PC-9 (cell line): ENCODE measurements around the gene CA6.
"Not testable (repeated sequence)": the region's sequence is repeated elsewhere in the genome, so short reads cannot be mapped to it uniquely, and the experiment has no call there.

Experiments used
- EZH2 ChIP-seq: fragments of 200-600 bp; sonication (generic); IDR thresholded peaks from 2 replicates; pipeline ENCODE4 v1.8.0; 2017; ENCODE audit warnings: antibody characterized with exemption, low read depth
- TF ChIP-seq, protein P1 (sequence below): fragments of 200-600 bp; sonication (generic); conservative IDR thresholded peaks from 2 replicates; pipeline ENCODE4 v1.6.1; 2017; ENCODE audit warnings: mixed run types, antibody characterized with exemption, mild to moderate bottlenecking, moderate library complexity

DNA sequence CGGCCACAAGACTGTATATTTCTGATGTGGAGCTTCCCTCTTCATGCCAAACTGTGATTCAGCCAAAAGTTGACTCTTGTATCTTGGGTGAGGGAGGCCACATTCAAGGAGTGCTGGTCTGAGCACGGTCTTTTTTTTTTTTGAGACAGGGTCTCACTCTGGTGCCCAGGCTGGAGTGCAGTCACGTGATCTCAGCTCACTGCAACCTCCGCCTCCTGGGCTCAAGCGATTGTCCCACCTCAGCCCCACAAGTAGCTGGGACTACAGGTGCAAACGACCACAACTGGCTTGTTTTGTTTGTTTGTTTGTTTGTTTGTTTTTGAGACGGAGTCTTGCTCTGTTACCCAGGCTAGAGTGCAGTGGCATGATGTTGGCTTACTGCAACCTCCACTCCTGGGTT, 8.6 kb upstream of the CA6 start:
- not testable (repeated sequence) for TF ChIP-seq EZH2
- TF ChIP-seq, protein P1, sequence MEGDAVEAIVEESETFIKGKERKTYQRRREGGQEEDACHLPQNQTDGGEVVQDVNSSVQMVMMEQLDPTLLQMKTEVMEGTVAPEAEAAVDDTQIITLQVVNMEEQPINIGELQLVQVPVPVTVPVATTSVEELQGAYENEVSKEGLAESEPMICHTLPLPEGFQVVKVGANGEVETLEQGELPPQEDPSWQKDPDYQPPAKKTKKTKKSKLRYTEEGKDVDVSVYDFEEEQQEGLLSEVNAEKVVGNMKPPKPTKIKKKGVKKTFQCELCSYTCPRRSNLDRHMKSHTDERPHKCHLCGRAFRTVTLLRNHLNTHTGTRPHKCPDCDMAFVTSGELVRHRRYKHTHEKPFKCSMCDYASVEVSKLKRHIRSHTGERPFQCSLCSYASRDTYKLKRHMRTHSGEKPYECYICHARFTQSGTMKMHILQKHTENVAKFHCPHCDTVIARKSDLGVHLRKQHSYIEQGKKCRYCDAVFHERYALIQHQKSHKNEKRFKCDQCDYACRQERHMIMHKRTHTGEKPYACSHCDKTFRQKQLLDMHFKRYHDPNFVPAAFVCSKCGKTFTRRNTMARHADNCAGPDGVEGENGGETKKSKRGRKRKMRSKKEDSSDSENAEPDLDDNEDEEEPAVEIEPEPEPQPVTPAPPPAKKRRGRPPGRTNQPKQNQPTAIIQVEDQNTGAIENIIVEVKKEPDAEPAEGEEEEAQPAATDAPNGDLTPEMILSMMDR: not testable (repeated sequence)
